C4-2B (cell line): ENCODE results near the gene CEP89.

ENCODE experiments used
- CTCF ChIP-seq: fragments of 450-650 bp; conservative IDR thresholded peaks from 2 replicates; pipeline ENCODE4 v1.5.1; 2017; ENCODE audit warnings: mild to moderate bottlenecking
- ZFX ChIP-seq: fragments of 450-650 bp; IDR thresholded peaks from 2 replicates; pipeline ENCODE4 v1.6.1; 2017

- TF ChIP-seq CTCF (no peak), ZFX (peak; percentile 80; the same call in 1 of the 2 replicates)
Observed at GRCh38 chr19:32971715-32972540, at the start of gene CEP89, which contains the start of gene FAAP24.
